ENCODE results near the gene STAB1. TPM values are rescaled to one million over a fixed set of nuclear protein-coding genes. Genes with fewer than 3 reads are reported as not detected.

STAB1 gene
- total RNA-seq, 1 donor from 2014 or later: 6.3 TPM

GRCh38 chr3:52520716-52521487 lies 25.8 kb downstream of the STAB1 start:
- no peak overlapping the region for H3K27ac Mint-ChIP-seq (ENCODE audit: unreplicated experiment)
- DNase-seq: no peak
- peaks cover 5% of the 10 kb centered on the region for H3K9me3 Mint-ChIP-seq (ENCODE audit: unreplicated experiment)
- H3K4me3 Mint-ChIP-seq (ENCODE audit: unreplicated experiment): no peak overlapping the region
- TF ChIP-seq, protein P1, sequence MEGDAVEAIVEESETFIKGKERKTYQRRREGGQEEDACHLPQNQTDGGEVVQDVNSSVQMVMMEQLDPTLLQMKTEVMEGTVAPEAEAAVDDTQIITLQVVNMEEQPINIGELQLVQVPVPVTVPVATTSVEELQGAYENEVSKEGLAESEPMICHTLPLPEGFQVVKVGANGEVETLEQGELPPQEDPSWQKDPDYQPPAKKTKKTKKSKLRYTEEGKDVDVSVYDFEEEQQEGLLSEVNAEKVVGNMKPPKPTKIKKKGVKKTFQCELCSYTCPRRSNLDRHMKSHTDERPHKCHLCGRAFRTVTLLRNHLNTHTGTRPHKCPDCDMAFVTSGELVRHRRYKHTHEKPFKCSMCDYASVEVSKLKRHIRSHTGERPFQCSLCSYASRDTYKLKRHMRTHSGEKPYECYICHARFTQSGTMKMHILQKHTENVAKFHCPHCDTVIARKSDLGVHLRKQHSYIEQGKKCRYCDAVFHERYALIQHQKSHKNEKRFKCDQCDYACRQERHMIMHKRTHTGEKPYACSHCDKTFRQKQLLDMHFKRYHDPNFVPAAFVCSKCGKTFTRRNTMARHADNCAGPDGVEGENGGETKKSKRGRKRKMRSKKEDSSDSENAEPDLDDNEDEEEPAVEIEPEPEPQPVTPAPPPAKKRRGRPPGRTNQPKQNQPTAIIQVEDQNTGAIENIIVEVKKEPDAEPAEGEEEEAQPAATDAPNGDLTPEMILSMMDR (IDR thresholded peaks at IDR 0.05; ENCODE audit: partially characterized antibody, unreplicated experiment): no peak
- H3K4me1 Mint-ChIP-seq (ENCODE audit: low read depth, unreplicated experiment): peaks cover 6% of the 10 kb centered on the region
- H3K36me3 Mint-ChIP-seq (ENCODE audit: unreplicated experiment): no peaks in the 10 kb centered on the region
- H3K27me3 Mint-ChIP-seq (ENCODE audit: unreplicated experiment): peaks cover 5% of the 10 kb centered on the region

- DNase-seq: no peak
- peaks cover 6% of the 10 kb centered on the region for H3K4me1 Mint-ChIP-seq (ENCODE audit: low read depth, unreplicated experiment)
- H3K27me3 Mint-ChIP-seq (ENCODE audit: unreplicated experiment): peaks cover 6% of the 10 kb centered on the region
- H3K27ac Mint-ChIP-seq (ENCODE audit: unreplicated experiment): no peak overlapping the region
- TF ChIP-seq, protein P1 (IDR thresholded peaks at IDR 0.05; ENCODE audit: partially characterized antibody, unreplicated experiment): no peak
- no peak overlapping the region for H3K4me3 Mint-ChIP-seq (ENCODE audit: unreplicated experiment)
- no peaks in the 10 kb centered on the region for H3K36me3 Mint-ChIP-seq (ENCODE audit: unreplicated experiment)
- peaks cover 5% of the 10 kb centered on the region for H3K9me3 Mint-ChIP-seq (ENCODE audit: unreplicated experiment)
Observed at GRCh38 chr3:52521488-52521824, 26.3 kb downstream of the STAB1 start.

DNA sequence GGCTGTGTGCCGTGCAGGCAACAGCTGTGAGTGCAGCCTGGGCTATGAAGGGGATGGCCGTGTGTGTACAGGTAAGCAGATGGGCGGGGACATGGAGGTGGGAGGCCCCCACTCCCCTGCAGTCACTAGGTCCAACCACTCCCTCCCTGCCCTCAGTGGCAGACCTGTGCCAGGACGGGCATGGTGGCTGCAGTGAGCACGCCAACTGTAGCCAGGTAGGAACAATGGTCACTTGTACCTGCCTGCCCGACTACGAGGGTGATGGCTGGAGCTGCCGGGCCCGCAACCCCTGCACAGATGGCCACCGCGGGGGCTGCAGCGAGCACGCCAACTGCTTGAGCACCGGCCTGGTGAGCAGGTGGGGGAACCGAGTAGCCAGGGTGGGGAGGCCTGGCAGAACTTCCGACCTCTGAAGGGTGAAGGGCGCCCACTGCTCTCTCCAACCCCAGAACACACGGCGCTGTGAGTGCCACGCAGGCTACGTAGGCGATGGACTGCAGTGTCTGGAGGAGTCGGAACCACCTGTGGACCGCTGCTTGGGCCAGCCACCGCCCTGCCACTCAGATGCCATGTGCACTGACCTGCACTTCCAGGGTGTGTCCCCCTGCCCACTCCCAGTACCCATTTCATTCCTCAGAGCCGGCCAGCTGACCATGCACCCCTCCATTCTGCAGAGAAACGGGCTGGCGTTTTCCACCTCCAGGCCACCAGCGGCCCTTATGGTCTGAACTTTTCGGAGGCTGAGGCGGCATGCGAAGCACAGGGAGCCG lies 26.9 kb downstream of the STAB1 start:
- peaks cover 5% of the 10 kb centered on the region for H3K9me3 Mint-ChIP-seq (ENCODE audit: unreplicated experiment)
- no peaks in the 10 kb centered on the region for H3K36me3 Mint-ChIP-seq (ENCODE audit: unreplicated experiment)

DNA sequence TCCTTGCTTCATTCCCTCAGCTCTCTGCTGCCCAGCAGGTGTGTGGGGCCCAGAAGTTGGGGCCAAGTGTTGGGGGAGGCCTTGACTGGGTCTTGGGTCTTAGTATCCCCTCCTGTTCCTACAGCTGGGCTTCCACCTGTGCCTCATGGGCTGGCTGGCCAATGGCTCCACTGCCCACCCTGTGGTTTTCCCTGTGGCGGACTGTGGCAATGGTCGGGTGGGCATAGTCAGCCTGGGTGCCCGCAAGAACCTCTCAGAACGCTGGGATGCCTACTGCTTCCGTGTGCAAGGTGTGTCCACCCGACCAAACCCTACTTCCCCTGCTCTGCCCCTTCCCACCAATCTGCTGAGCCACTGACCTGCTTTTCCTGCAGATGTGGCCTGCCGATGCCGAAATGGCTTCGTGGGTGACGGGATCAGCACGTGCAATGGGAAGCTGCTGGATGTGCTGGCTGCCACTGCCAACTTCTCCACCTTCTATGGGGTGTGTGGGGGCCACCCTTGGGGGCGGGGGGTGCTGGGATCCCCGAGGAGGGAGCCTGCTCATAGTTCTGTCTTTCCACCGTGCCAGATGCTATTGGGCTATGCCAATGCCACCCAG lies 27.6 kb downstream of the STAB1 start:
- TF ChIP-seq, protein P1 (IDR thresholded peaks at IDR 0.05; ENCODE audit: partially characterized antibody, unreplicated experiment): no peak
- Mint-ChIP-seq H3K36me3 (ENCODE audit: unreplicated experiment) (no peaks in the 10 kb centered on the region), H3K4me1 (ENCODE audit: low read depth, unreplicated experiment) (peaks cover 6% of the 10 kb centered on the region), H3K9me3 (ENCODE audit: unreplicated experiment) (peaks cover 5% of the 10 kb centered on the region), H3K27ac (ENCODE audit: unreplicated experiment) (no peak overlapping the region), H3K27me3 (ENCODE audit: unreplicated experiment) (peaks cover 6% of the 10 kb centered on the region), H3K4me3 (ENCODE audit: unreplicated experiment) (no peak overlapping the region)
- peak; percentile 16 for DNase-seq

More for the DNA sequence above, 26.9 kb downstream of the STAB1 start:
- peaks cover 6% of the 10 kb centered on the region for H3K4me1 Mint-ChIP-seq (ENCODE audit: low read depth, unreplicated experiment)
- TF ChIP-seq, protein P1 (IDR thresholded peaks at IDR 0.05; ENCODE audit: partially characterized antibody, unreplicated experiment): no peak
- peaks cover 6% of the 10 kb centered on the region for H3K27me3 Mint-ChIP-seq (ENCODE audit: unreplicated experiment)
- H3K4me3 Mint-ChIP-seq (ENCODE audit: unreplicated experiment): no peak overlapping the region
- H3K27ac Mint-ChIP-seq (ENCODE audit: unreplicated experiment): no peak overlapping the region
- DNase-seq: peak; percentile 13
